Right lobe of liver (tissue), 6 donors: Measurements from ENCODE around the gene RPL15. TPM values are rescaled to one million over a fixed set of nuclear protein-coding genes. Genes with fewer than 3 reads are reported as not detected.
"Not testable (repeated sequence)": the region's sequence is repeated elsewhere in the genome, so short reads cannot be mapped to it uniquely, and the experiment has no call there.

Experiments used
- ATAC-seq, 4 donors: fragments of 200-7000 bp; cut with Tn5 transposase; one replicate each; pipeline ENCODE4 v1.9.1; 2020; ENCODE audit warnings: mild to moderate bottlenecking in 4 of 4, moderate library complexity in 4 of 4
- DNase-seq, 3 donors: peaks; one replicate each; pipeline ENCODE4 v3.0.0-alpha.2; 2020
- H3K27ac ChIP-seq, 3 donors: fragments of 200-600 bp; one replicate each; pipeline ENCODE4 v1.8.0; 2022
- H3K27me3 ChIP-seq, 2 donors: fragments of 200-600 bp; one replicate each; pipeline ENCODE4 v1.8.0; 2022
- H3K36me3 ChIP-seq, 4 donors: fragments of 200-600 bp; sonication (generic) in 1 of 4; one replicate each; pipeline versions ENCODE4 v1.5.1 to v1.8.0; 2017 to 2022; ENCODE audit warnings: control low read depth in 1 of 4
- H3K4me1 ChIP-seq, 4 donors: fragments of 200-600 bp; sonication (generic) in 1 of 4; one replicate each; pipeline versions ENCODE4 v1.5.1 to v1.8.0; 2017 to 2022; ENCODE audit warnings: control low read depth in 1 of 4
- H3K4me3 ChIP-seq, 3 donors: fragments of 200-600 bp; one replicate each; pipeline ENCODE4 v1.8.0; 2022
- H3K9me3 ChIP-seq, 4 donors: fragments of 200-600 bp; sonication (generic) in 1 of 4; one replicate each; pipeline versions ENCODE4 v1.5.1 to v1.8.0; 2017 to 2022; ENCODE audit warnings: control low read depth in 1 of 4
- CTCF ChIP-seq, 4 donors: fragments of 200-600 bp in 3 of 4; fragments of 450-650 bp in 1 of 4; IDR thresholded peaks; one replicate each; pipeline versions ENCODE4 v1.5.1 to v1.8.0; 2016 to 2022; ENCODE audit warnings: antibody characterized with exemption in 4 of 4, mild to moderate bottlenecking in 2 of 4
- POLR2A ChIP-seq: fragments of 450-650 bp; IDR thresholded peaks from one replicate; pipeline ENCODE4 v1.6.1; 2017; ENCODE audit warnings: antibody characterized with exemption, mild to moderate bottlenecking
- WGBS: methylation state at CpG from one replicate; pipeline ENCODE4 v1.1.6; 2018; ENCODE audit warnings: low coverage, low lambda C conversion rate; ENCODE audit not compliant: insufficient coverage; ENCODE audit errors: missing lambda C conversion rate; 5-methylcytosine and 5-hydroxymethylcytosine counted together
- intact Hi-C, 2 donors: fragments of 100-400 bp; cut with DNase I; formaldehyde crosslinking; loops; one replicate each; pipeline versions ENCODE4 v1.11.2 to v1.14.1; 2022
- long read RNA-seq: library from polyadenylated mRNA; unstranded; transcript quantifications from one replicate; pipeline ENCODE4 v2.0.0, GENCODE V29; 2019
- total RNA-seq, 6 experiments: library from RNA; depleted of rRNA in 2 of 6; stranded (reverse); fragments of >200 nt in 2 of 6; fragmentation: NEBNext Ultra II Directional in 3 of 6; extraction: Animal tissue kit (Norgen Biotek cat#: 25700) in 3 of 6; gene quantifications; one replicate each; pipeline versions ENCODE4 v1.1.0 to v1.2.4, GENCODE V29; 2016 to 2023
- donor health status: DM: no; HTN: yes; CAD: no.
- donor health status: DM: no; HTN: no; CAD: no.
- donor health status: DM: no; HTN: no; CAD: no.
- donor health status: DM: no; HTN: yes; CAD: no.
- donor health status: DM: no; HTN: yes; CAD: no.

Gene RPL15
- total RNA-seq, result 100 to 1,000 TPM; 572 to 932 (median 636) TPM
- long read RNA-seq, transcript RPL15-201 (4 exons, 2,730 nt), result major isoform, 331 of 366 reads
- long read RNA-seq, transcript RPL15-202 (3 exons, 820 nt), result minor isoform, 15 of 366 reads
- long read RNA-seq, transcript RPL15-208 (4 exons, 1,063 nt), result minor isoform, 11 of 366 reads
- long read RNA-seq, partial matches to known transcripts, result 0 of 366 reads
- long read RNA-seq, other reads (novel, unspliced or antisense), result 5 of 366 reads

DNA sequence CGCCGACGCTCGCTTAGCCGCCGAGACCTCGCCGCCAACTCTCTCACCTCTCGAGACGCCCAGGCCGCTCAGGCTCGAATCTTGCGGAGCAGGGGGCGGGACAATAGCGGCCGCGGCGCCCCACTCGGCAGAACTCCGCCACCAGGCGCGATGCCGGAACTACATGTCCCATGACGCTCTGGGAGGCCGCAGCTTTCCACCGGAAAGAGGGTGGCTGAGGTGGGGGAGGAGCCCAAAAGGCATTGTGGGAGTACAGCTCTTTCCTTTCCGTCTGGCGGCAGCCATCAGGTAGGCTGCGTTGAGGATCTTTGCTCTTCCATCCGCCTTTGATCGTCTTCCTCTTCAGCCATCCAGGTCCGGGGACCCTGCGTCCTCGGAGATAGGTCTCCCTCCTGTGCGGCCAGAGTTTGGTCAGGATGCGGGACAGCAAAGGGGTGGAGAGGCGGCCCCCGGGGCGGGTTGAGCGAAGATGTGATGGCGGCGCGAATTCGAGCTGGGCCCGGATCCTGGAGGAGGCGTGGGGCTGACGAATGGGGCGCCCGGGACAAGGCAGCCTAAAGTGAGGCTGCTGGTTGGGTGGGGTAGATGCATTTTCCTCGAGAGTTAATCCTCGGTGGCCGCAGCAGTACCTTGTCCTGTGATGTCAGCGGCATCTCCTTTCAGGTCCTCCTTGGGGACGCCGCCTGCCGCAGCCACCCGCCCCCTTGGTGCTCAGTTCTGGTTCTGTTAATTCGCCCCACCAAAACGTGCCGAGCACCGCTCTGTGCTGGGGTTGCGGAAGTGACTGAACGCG lies at the start of gene RPL15, which contains the start of gene NKIRAS1:
Gene RPL15, plus strand, starts transcription at position 247 of the 793 bp plus-strand sequence. CDS start 728 bp downstream, outside the sequence.
Gene NKIRAS1, minus strand, starts transcription at position 105 of the 793 bp plus-strand sequence. CDS start 6,086 bp downstream, outside the sequence.
- peaks cover 0 to 24% (median 12%) of the 10 kb centered on the region in 4 donors for H3K36me3 ChIP-seq
- peak; percentile 94 to 98 (median 96) for ATAC-seq
- TF ChIP-seq POLR2A, result peak; percentile 96
- TF ChIP-seq CTCF (IDR thresholded peaks at IDR 0.05), result peak; percentile 44 to 68 (median 52)

DNA sequence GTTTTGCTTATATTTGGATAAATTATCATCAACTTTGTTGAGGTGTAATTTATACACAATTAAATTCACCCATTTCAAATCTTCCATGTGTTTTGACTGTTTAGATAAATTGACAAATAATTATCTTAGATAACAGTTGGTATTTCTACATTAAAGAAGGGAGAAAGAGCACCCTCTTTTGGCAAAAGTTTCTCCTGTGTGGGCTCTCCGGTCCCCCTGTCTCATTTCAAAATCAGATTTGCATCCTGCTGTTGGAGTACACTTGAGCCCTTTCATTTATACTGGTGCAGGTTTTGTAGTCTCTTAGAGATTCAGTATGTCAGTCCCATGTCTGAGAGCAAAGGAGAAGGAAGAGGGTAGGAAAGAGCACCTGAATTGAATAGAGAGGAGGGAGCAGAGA lies 49.5 kb upstream of the RPL15 start:
- Histone ChIP-seq H3K27me3 (no peaks in the 10 kb centered on the region), H3K4me1 (peaks cover 0 to 15% (median 4%) of the 10 kb centered on the region in 4 donors), H3K27ac (no peak overlapping the region), H3K36me3 (no peaks in the 10 kb centered on the region), H3K4me3 (no peak overlapping the region), H3K9me3 (no peaks in the 10 kb centered on the region)
- no peak for TF ChIP-seq CTCF (IDR thresholded peaks at IDR 0.05)
- no peak for TF ChIP-seq POLR2A
- intact Hi-C loops, result no loop called here
- no peak for DNase-seq
- WGBS, result 57% methylated on average over 1 of the region's 1 CpG
- ATAC-seq, result no peak

More for the DNA sequence above, at the start of gene RPL15, which contains the start of gene NKIRAS1:
- H3K27me3 ChIP-seq, result no peaks in the 10 kb centered on the region
- H3K27ac ChIP-seq, result peak within 1 kb of the TSS; percentile 87 to 98 (median 98)
- WGBS, result 0% methylated on average over 29 of the region's 64 CpGs
- peak within 1 kb of the TSS; percentile 89 to 96 (median 91) for H3K4me3 ChIP-seq
- H3K9me3 ChIP-seq, result no peaks in the 10 kb centered on the region
- peaks cover 0 to 29% (median 12%) of the 10 kb centered on the region in 4 donors for H3K4me1 ChIP-seq
- intact Hi-C loops, result no loop called here
- DNase-seq, result peak; percentile 98 to 99 (median 99)

DNA sequence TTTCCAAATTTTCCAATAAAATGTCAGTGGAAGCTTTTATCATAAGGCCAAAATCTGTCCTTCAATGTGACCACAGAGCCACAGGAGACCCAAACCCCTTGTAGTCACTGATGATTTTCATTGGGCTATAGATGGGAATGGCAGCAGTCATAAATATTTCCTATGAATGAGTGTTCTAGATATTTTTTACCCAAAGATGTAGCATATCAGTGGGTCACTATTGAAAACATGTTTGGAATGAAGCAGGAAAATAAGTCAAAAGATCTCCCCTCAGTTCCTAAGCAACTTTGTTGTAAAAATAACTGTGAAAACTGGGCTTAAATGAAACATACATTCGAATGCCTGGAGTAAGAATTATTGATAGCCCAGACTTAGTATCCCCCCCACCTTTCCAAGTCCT lies 49.1 kb upstream of the RPL15 start:
- TF ChIP-seq CTCF (IDR thresholded peaks at IDR 0.05) (no peak), POLR2A (no peak)
- Histone ChIP-seq H3K4me3 (no peak overlapping the region), H3K27me3 (no peaks in the 10 kb centered on the region), H3K9me3 (no peaks in the 10 kb centered on the region), H3K27ac (no peak overlapping the region), H3K36me3 (no peaks in the 10 kb centered on the region), H3K4me1 (peaks cover 0 to 15% (median 4%) of the 10 kb centered on the region in 4 donors)
- no peak for DNase-seq
- no peak for ATAC-seq
- intact Hi-C loops, result no loop called here
- WGBS, result 89% methylated on average over 1 of the region's 1 CpG

GRCh38 chr3:23869977-23870662 lies 46.8 kb upstream of the RPL15 start:
- Histone ChIP-seq H3K4me1 (peaks cover 0 to 15% (median 4%) of the 10 kb centered on the region in 4 donors), H3K36me3 (no peaks in the 10 kb centered on the region), H3K4me3 (no peak overlapping the region), H3K9me3 (no peaks in the 10 kb centered on the region), H3K27ac (no peak overlapping the region), H3K27me3 (no peaks in the 10 kb centered on the region)
- no peak for DNase-seq
- no peak for ATAC-seq
- intact Hi-C loops, result no loop called here
- WGBS, result 100% methylated on average over 3 of the region's 4 CpGs
- TF ChIP-seq CTCF (IDR thresholded peaks at IDR 0.05), result no peak
- TF ChIP-seq POLR2A, result no peak

DNA sequence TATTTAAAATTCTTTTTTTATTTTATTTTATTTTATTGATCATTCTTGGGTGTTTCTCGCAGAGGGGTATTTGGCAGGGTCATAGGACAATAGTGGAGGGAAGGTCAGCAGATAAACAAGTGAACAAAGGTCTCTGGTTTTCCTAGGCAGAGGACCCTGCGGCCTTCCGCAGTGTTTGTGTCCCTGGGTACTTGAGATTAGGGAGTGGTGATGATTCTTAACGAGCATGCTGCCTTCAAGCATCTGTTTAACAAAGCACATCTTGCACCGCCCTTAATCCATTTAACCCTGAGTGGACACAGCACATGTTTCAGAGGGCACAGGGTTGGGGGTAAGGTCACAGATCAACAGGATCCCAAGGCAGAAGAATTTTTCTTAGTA lies 46.3 kb upstream of the RPL15 start:
- intact Hi-C loops, result not testable (repeated sequence)
- 33% methylated on average over 1 of the region's 5 CpGs for WGBS

GRCh38 chr3:23871361-23871760 lies 45.6 kb upstream of the RPL15 start:
- no CpG with 5 or more reads among the region's 34 CpGs for WGBS
- intact Hi-C loops, ATAC-seq, H3K9me3 ChIP-seq, H3K36me3 ChIP-seq, H3K4me3 ChIP-seq, H3K27ac ChIP-seq, H3K4me1 ChIP-seq, H3K27me3 ChIP-seq, DNase-seq: not testable (repeated sequence)

More for the DNA sequence above, 46.3 kb upstream of the RPL15 start:
- not testable (repeated sequence) for H3K27me3 ChIP-seq, ATAC-seq, H3K36me3 ChIP-seq, DNase-seq, H3K27ac ChIP-seq, H3K4me3 ChIP-seq, H3K9me3 ChIP-seq
- H3K4me1 ChIP-seq, result peaks cover 0 to 13% (median 4%) of the 10 kb centered on the region in 4 donors
